HuH-7 (cell line): Measurements from ENCODE around the gene LCMT1.
"Not testable (repeated sequence)": the region's sequence is repeated elsewhere in the genome, so short reads cannot be mapped to it uniquely, and the experiment has no call there.

Source experiments
- DNase-seq: peaks from one replicate; pipeline ENCODE4 v3.0.0; 2011; ENCODE audit warnings: low spot score

Gene LCMT1

DNA sequence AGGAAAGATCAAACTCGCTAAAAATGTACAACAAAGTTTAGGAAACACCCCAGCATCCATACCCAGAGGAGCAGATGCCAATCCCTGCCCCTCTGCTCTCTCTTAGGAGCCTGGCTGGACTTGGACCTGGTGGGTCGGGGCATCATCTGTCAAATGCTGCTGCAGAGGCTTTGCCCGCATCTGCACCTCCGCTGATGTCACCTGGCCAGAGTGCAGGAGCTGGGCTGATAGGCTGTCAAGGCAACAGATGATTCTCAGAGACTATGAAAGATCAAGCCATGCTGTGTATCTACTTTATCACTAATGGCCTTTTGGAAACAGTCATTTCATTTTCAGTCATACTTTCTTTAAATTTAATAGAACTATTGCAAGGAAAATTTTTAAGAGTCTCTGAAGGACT is 15.9 kb upstream of the LCMT1 start:
- no peak for DNase-seq

DNA sequence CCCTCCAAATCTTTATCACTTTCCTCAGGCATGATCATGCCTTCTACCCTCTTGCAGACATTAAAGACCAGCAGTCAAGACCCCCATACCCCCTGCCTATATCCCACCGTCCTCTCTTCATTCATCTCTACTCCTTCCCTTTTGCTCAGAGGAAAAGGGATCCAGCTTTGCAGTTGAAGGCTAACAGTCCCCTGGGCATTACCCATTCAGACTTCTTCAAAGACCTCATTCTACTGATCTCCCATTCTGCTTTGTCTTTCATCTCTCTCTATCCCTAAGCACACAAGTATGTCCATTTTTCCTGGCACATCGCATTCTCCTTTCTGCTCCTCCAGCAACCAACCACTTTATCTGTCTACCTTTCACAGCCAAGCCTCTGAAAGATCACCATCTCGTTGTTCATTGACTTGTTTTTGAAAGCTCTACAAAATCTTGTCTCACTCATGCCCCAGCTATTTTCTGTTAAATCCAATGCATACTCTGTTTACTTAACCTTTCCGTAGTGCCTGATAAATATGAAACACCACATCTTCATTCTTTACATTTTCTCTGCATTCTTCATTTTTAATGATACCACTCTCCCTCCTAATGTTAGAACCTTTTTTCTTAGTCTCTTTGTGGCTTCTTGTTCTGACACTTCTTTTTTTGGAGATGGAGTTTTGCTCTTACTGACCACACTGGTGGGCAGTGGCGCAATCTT is 14.1 kb upstream of the LCMT1 start:
- no peak for DNase-seq

DNA sequence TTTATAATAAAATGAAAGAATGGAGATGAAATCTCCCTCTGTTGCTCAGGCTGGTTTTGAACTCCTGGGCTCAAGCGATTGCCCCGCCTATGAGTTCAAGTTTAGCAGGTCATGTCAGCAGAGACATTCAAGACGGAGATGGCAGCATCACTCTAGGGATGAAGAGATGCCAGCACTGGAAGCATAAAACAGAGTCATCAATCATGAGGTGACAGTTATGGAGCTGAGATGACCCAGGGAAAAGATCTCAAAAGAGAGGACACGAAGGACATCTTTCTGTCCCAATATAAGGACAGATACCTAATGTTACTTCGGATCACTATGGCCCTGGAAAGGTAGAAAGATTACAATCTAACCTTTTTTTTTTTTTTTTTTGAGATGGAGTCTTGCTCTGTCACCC is 11.0 kb upstream of the LCMT1 start:
- no peak for DNase-seq

DNA sequence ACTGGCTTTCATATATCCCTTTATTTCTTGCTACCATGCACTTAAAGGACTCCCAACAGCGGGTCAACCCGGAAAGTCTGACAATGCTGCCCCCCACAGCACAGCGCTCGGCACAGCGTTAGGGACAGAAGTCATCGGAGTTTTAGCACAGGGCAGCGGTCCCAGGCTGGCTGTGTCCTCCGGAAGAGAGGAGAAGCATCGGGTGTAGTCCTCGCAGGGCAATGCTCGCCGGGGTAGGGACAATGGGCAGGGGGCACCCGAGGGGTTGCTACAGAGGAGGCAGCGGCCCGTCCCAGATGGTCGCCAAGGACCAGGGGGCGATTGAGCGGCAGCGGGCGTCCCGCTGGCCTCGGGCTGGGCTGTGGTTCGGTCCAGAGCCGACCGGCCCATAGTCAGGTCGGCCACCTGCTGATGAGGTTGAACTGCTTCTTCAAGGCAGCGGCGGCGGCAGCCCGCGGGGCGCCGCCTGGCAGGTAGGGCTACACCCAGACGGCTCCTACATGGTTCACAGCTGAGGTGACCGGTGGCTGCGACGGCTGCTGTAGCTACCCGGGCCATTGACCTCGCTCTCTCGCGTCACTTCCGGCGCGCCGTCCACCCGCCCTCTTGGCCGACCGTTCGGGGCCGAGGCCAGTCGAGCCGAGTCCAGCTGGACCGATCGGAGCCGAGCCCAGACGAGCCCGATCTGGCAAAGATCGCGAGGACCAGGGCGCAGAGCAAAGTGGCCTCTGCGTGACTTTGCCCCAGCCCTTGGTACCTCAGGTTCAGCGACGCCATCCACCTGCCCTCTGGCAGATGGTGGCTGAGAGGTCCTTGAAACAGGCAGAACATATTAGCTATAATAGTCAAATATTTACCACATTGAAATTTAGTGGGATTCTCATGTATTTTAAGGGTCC is 4.7 kb upstream of the LCMT1 start:
- DNase-seq, result peak; percentile 93

- no peak for DNase-seq
These were observed 4.1 kb upstream of the LCMT1 start for GRCh38 chr16:25107466-25107792.

DNA sequence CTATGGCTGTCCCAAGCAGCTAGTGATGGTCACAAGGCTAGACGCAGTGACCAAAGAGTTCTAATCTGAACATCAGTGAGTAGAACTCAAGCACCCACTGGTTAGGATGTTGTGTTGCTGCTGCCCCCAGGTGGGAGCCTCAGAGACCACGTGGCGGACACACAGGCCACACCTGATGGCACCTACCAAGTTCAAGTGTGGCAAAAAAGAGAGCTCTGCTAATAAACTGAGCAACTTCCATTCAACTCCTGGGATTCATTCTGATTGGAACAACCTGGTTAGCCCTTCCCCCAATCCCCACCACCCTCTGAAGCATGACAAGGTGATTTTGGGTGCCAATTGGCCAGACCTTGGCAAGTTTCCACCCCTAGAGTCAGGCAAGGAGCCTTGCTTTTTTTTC is 3.5 kb upstream of the LCMT1 start:
- DNase-seq, result peak; percentile 48

GRCh38 chr16:25109643-25110042 is 1.9 kb upstream of the LCMT1 start:
- peak; percentile 27 for DNase-seq

- no peak for DNase-seq
These were observed 1.1 kb upstream of the LCMT1 start for GRCh38 chr16:25110387-25110947.

DNA sequence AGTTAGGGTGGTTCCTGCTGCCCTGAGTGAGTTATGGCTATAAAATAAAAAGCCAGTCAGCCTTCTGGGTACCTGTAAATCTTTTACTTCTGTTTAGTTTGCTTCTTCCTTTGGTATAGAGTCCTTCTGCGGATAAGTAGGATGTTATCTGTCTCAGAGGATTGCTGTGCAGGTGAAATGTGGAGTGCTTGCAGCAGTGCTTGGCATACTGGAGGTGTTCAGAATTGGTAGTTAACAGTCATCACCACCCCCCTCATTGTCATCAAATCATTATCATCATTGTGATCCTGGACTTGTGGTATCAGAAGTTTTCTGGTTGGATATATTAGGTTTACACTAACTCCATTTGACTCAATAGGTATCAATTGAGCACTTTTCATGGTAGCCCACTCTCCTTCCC is 2.6 kb downstream of the LCMT1 start:
- no peak for DNase-seq

GRCh38 chr16:25118851-25119578 is 7.5 kb downstream of the LCMT1 start:
- no peak for DNase-seq

GRCh38 chr16:25121824-25122600 is 10.5 kb downstream of the LCMT1 start:
- DNase-seq, result no peak

DNA sequence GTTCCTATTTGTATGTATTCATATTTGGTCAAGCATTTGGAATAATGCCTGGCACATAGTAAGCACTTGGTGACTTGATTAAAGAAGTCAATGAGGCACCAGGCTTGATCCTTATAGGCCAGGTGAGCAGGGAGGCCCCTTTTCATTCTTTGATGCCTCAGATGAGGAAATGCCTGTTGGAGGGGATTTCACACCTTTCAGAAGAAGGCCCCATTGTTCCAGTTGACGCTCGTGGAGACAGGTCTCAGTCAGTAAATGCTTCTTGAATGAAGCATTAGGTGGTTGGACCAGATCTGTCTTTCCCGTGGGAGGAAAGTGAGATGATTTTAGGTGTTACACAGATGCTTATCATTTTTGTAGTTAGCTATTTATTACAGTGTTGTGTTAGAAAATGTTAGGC is 13.0 kb downstream of the LCMT1 start:
- DNase-seq, result no peak

DNA sequence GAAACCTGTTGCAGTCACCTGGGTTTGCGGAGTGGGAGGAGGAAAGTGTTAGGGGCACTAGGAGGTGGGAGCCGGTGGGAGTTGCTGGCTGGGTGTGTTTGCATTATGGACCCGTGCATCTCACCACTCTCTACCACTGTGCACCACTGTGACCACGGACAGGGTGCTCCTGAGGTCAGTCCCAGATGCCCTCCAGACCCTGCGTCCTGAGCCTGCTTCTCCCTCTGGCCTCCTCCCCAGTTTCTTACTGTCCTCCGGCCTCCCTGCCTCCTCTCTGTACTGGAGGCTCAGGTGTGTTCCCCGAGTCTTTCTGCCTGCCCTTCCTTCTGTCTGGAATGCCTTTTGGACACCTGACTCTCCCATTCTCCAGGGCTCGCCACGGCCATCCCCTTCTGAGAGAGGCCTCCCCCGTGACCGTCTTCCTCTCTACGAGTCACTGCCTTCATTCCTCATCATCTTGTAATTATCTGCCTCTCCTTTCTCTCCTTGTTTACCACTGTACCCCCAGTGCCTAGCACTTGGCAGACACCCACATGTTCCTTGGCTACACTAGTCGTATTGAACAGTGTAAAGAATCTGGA is 14.6 kb downstream of the LCMT1 start:
- DNase-seq, result not testable (repeated sequence)

DNA sequence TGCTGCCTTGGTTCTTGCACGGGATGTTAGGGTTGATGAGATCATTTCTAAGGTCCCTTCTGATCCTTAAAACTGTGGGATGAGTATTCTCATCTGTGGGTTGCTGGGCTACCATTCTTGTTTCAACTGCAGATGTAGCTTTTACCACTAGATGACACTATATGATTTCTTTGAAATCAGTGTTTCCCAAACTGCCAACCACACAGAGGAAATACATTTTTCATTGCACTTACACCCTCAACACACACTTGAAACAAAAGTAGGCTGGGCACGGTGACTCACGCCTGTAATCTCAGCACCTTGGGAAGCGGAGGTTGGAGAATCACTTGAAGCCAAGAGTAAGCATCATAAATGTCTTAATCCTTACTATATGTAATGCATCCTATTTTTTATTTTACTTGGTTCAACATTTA is 15.3 kb downstream of the LCMT1 start:
- DNase-seq, result no peak

- DNase-seq, result not testable (repeated sequence)
These were observed 21.2 kb downstream of the LCMT1 start for GRCh38 chr16:25132751-25133150.

DNA sequence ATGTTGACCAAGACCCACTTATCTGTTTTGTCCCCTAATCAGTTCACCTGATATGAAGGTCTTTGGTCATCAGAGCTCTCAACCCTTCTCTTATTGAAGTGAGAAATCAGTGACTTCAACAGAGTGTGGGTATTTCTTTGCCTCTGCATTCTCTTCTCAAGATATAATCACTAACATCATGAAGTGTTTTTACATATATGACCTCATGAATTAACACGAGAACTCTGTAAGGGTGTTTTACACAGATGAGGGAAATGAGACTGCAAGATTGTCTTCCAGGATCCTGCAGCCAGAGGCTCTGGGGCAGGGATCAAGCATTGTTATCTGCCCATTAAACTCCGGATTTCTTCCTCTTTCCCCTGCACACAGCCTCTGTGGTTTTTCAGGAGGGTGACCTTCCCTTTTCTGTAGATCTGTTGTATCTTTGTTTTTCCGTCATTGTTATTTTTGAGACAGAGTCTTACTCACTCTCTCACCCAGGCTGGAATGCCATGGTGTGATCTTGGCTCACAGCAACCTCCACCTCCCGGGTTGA is 22.7 kb downstream of the LCMT1 start:
- DNase-seq, result no peak

GRCh38 chr16:25135254-25135878 is 23.8 kb downstream of the LCMT1 start:
- no peak for DNase-seq

- no peak for DNase-seq
These were observed 26.6 kb downstream of the LCMT1 start for GRCh38 chr16:25138130-25138529.

DNA sequence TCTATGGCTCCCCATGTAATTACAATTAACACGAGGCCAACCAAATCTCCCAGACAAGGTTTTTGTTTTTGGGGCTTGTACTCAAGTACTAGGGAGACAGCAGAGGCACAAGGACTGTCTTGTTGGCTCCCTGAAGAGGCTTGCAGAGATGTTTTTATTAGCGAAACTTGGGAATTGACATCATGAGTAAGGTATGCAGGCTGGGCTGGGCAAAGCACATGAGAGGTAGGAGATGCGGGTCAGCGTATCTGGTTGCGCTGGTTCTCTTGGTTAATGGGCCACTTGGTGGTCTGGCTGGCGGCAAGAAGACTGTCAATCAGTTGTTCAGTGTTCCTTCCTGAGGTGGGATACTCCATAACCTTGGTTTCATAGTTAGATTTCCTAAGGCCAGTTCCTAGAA is 28.9 kb downstream of the LCMT1 start:
- no peak for DNase-seq

- no peak for DNase-seq
These were observed 30.1 kb downstream of the LCMT1 start for GRCh38 chr16:25141648-25142047.

DNA sequence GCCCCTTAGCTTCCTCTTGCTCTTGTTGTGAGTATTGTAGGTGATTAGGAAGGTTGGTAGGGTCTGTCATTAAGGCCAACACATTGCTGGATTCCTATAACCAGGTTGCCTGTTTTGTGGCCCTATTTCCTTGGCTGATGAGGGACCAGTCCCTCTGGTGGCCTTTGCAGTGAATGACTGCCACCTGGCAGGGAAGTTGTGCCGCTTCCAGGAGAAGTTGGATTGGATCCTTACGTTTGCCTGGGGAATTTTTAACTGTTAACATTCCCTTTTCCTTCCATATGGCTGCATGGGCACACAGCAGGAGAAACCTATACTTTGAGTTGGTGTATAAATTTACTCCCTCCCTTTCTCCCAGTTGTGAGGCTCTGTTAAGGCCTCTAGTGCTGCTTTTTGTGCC is 32.4 kb downstream of the LCMT1 start:
- DNase-seq, result peak; percentile 28
